ENCODE results near the gene PEX14.

- TF ChIP-seq CTCF (optimal IDR thresholded peaks at IDR 0.05 in 1 of 3, IDR thresholded peaks at IDR 0.05 in 1 of 3, conservative IDR thresholded peaks at IDR 0.05 in 1 of 3; ENCODE audit: extremely low read depth in 1 of 3, insufficient read depth in 2 of 3, low read length in 3 of 3) (no peak), EZH2 (IDR thresholded peaks at IDR 0.05; ENCODE audit: low read length) (no peak)
Measured at GRCh38 chr1:10451287-10451686, 23.5 kb upstream of the PEX14 start.

Measured in keratinocyte (primary cell).